ENCODE results near the gene GPATCH8. TPM values are rescaled to one million over a fixed set of nuclear protein-coding genes. Genes with fewer than 3 reads are reported as not detected.

Gene GPATCH8
- total and polyA plus RNA-seq, 2 of the 8 experiments (the other 6 are each of a cell fraction or from before 2014, with no cell fraction given) = 20.5 to 58.1 TPM

GRCh38 chr17:44527954-44528353 is 24.7 kb upstream of the GPATCH8 start (continued):
- TF ChIP-seq GTF2F1 (IDR thresholded peaks at IDR 0.05; ENCODE audit: borderline replicate concordance, low read depth, low read length) = no peak
- TF ChIP-seq KDM4A (IDR thresholded peaks at IDR 0.05; ENCODE audit: low read depth, low read length, severe bottlenecking) = no peak
- no peak for TF ChIP-seq MAX (IDR thresholded peaks at IDR 0.05)
- no peak for TF ChIP-seq TCF12 (IDR thresholded peaks at IDR 0.05; ENCODE audit: low read depth, low read length)
- TF ChIP-seq SIX5 (IDR thresholded peaks at IDR 0.05; ENCODE audit: low read depth, low read length) = no peak

Measured in H1 (cell line).